ENCODE measurements around the gene NEDD4L. TPM values are rescaled to one million over a fixed set of nuclear protein-coding genes. Genes with fewer than 3 reads are reported as not detected.

Gene NEDD4L
- total and polyA plus RNA-seq, 3 donors from 2014 or later = 14.3 to 43.1 (median 42.7) TPM

GRCh38 chr18:58337285-58337684 lies 293.3 kb downstream of the NEDD4L start:
- no peak for DNase-seq
- no peaks in the 10 kb centered on the region for H3K36me3 ChIP-seq (ENCODE audit: low read depth, missing control alignments)
- no peaks in the 10 kb centered on the region for H3K27me3 ChIP-seq
- H3K9me3 ChIP-seq = no peaks in the 10 kb centered on the region
- H3K4me3 ChIP-seq = no peak overlapping the region
- H3K4me1 ChIP-seq = peaks cover 6% of the 10 kb centered on the region
- 50 to 52% methylated on average over 4 of the region's 4 CpGs for WGBS, 2 donors
- no peak overlapping the region for H3K27ac ChIP-seq
- TF ChIP-seq CTCF (IDR thresholded peaks at IDR 0.05) = no peak
- no peak for TF ChIP-seq POLR2A (IDR thresholded peaks at IDR 0.05)
- intact Hi-C loops (cut with DNase I; ENCODE audit: low total_unique reads) = no loop called here

GRCh38 chr18:58337686-58338085 lies 293.7 kb downstream of the NEDD4L start:
- H3K27me3 ChIP-seq = no peaks in the 10 kb centered on the region
- no peaks in the 10 kb centered on the region for H3K36me3 ChIP-seq (ENCODE audit: low read depth, missing control alignments)
- no peaks in the 10 kb centered on the region for H3K9me3 ChIP-seq
- no peak for DNase-seq
- intact Hi-C loops (cut with DNase I; ENCODE audit: low total_unique reads) = no loop called here
- WGBS, 2 donors = 37 to 49% methylated on average over 5 of the region's 5 CpGs
- H3K4me3 ChIP-seq = no peak overlapping the region
- no peak overlapping the region for H3K27ac ChIP-seq
- H3K4me1 ChIP-seq = peaks cover 6% of the 10 kb centered on the region
- TF ChIP-seq POLR2A (IDR thresholded peaks at IDR 0.05) (no peak), CTCF (IDR thresholded peaks at IDR 0.05) (no peak)

- intact Hi-C loops (cut with DNase I; ENCODE audit: low total_unique reads) = no loop called here
- 54 to 68% methylated on average over 3 of the region's 3 CpGs for WGBS, 2 donors
- no peak for TF ChIP-seq POLR2A (IDR thresholded peaks at IDR 0.05)
- Histone ChIP-seq H3K36me3 (ENCODE audit: low read depth, missing control alignments) (no peaks in the 10 kb centered on the region), H3K27me3 (no peaks in the 10 kb centered on the region), H3K27ac (no peak overlapping the region), H3K9me3 (no peaks in the 10 kb centered on the region), H3K4me3 (no peak overlapping the region), H3K4me1 (peaks cover 6% of the 10 kb centered on the region)
- DNase-seq = no peak
Observed at GRCh38 chr18:58338141-58338540, 294.1 kb downstream of the NEDD4L start.

- intact Hi-C loops (cut with DNase I; ENCODE audit: low total_unique reads) = no loop called here
- H3K27ac ChIP-seq = no peak overlapping the region
- 67 to 70% methylated on average over 9 of the region's 9 CpGs for WGBS, 2 donors
- DNase-seq = no peak
- H3K4me1 ChIP-seq = peaks cover 6% of the 10 kb centered on the region
- no peak overlapping the region for H3K4me3 ChIP-seq
- H3K9me3 ChIP-seq = no peaks in the 10 kb centered on the region
- no peaks in the 10 kb centered on the region for H3K27me3 ChIP-seq
- TF ChIP-seq POLR2A (IDR thresholded peaks at IDR 0.05) (no peak), CTCF (IDR thresholded peaks at IDR 0.05) (no peak)
- H3K36me3 ChIP-seq (ENCODE audit: low read depth, missing control alignments) = no peaks in the 10 kb centered on the region
Observed at GRCh38 chr18:58338961-58339592, 295.1 kb downstream of the NEDD4L start.

- Histone ChIP-seq H3K4me3 (no peak overlapping the region), H3K36me3 (ENCODE audit: low read depth, missing control alignments) (no peaks in the 10 kb centered on the region), H3K27ac (no peak overlapping the region), H3K27me3 (no peaks in the 10 kb centered on the region), H3K9me3 (no peaks in the 10 kb centered on the region), H3K4me1 (peaks cover 6% of the 10 kb centered on the region)
- 83 to 91% methylated on average over 5 of the region's 5 CpGs for WGBS, 2 donors
- intact Hi-C loops (cut with DNase I; ENCODE audit: low total_unique reads) = no loop called here
- TF ChIP-seq POLR2A (IDR thresholded peaks at IDR 0.05) (no peak), CTCF (IDR thresholded peaks at IDR 0.05) (no peak)
- DNase-seq = no peak
Observed at GRCh38 chr18:58339890-58340289, 295.9 kb downstream of the NEDD4L start.

All from testis (tissue), 3 donors.